COLO668 (cell line): ENCODE measurements around the gene RRAS2.
"Not testable (repeated sequence)": the region's sequence is repeated elsewhere in the genome, so short reads cannot be mapped to it uniquely, and the experiment has no call there.

ENCODE experiments used
- DNase-seq: peaks from one replicate; lab custom pipeline; 2025; ENCODE audit not compliant: unreplicated experiment; lab: John Stamatoyannopoulos, UW

The RRAS2 gene

DNA sequence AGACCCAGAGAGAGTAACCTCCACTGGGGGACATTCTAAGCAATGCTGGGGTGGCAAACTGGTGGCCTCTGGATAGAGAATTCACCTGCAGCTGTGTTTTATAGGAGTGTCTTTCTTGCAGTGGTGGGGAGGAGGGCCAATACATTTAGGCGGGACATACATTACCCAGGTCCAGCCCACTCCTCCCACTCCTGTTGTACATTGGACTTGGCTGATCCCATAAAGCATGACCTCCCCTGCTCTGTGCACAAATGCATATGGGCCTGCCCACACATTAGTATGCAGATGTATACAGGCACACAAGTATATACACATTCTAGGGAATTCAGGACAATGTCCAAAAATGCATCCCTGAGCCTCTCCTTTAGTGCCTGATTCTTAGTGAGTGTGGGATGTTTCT lies 99.1 kb downstream of the RRAS2 start:
- no peak for DNase-seq

DNA sequence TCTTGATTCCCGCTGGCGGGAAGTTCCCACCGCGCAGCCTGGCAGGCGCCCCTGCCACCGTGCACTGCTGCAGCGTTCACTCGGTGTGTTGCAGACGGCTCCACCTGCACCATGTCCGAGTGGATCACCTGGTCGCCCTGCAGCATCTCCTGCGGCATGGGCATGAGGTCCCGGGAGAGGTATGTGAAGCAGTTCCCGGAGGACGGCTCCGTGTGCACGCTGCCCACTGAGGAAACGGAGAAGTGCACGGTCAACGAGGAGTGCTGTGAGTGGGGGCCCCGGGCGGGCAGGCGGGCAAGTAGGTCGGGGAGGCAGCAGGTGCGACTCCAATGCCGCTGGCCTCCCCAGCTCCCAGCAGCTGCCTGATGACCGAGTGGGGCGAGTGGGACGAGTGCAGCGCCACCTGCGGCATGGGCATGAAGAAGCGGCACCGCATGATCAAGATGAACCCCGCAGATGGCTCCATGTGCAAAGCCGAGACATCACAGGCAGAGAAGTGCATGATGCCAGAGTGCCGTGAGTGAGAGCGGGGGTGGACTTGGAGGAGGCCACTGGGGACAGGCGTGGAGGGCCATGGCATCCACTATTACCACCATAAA lies 99.7 kb downstream of the RRAS2 start:
- DNase-seq, result no peak

DNA sequence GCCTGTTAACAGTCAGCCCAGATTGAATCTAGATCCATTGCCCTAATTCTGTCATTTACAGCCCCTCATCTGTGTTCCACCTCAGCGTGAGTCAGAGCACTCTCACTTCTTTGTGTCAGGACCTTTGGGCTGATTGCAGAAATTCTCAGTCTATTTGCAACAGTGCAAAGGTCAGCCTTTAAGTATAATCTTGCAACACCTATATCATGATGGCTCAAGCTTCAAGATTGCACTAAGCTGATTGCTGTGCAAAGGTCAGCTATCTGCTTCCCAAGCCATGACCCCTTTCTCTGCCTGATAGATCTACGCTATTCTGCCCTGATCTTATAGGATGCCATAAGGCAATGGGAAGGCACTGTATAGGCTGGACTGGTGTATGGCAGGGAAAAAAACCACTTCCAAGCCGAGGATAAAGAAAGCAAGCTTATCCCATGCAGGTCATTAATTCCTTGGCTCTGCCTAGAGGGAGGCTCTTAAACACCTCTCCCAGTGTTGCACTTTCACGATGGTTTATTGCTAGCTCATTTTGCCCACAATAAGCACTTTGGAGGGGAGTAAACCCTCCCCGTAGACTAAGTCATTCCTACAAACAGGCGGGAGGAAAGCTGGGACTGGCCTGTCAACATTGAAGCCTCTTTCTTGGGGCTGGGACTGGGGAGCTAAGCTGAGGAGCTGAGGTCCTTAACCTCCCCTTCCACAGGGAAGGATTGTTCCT lies 100.6 kb downstream of the RRAS2 start:
- no peak for DNase-seq

DNA sequence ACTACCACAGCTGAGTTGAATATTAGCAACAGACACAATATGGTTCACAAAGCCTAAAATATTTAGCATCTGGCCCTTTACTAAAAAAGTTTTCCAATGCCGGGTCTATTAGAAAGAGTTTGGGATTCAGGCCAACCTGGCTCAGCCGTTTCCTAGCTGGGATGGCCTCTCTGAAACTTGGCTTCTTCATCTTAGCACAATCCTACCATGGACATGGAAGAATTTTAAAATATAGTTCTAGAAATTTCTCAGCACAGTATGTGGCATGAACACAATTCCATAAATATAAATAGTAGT lies 103.8 kb downstream of the RRAS2 start:
- DNase-seq, result no peak

DNA sequence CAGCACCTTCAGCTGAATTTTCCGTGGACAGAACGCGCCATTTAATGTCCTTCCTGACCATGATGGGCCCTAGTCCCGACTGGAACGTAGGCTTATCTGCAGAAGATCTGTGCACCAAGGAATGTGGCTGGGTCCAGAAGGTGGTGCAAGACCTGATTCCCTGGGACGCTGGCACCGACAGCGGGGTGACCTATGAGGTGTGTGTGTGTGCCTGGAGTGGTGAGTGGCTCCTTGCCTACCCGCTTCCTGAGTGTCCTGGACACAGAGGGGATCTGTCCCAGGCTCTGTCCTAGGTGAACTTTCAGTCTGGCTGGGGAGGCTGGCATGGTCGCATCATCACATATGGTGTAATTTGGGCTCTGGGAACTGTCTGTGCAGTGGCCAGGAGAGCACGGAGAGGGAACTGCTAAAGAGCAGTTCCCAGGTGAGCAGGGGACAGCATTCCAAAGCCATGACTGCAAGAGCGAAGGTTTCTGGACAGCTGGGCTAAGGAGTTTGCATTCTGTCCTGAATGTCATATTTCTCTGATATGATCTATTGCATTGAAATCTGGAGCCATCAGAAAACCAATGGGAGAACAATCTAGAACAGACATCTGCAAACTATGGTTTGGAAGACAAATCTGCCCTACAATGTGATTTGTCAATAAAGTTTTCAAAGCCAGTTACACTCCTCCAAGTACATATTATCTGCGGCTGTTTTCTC lies 104.3 kb downstream of the RRAS2 start:
- no peak for DNase-seq

DNA sequence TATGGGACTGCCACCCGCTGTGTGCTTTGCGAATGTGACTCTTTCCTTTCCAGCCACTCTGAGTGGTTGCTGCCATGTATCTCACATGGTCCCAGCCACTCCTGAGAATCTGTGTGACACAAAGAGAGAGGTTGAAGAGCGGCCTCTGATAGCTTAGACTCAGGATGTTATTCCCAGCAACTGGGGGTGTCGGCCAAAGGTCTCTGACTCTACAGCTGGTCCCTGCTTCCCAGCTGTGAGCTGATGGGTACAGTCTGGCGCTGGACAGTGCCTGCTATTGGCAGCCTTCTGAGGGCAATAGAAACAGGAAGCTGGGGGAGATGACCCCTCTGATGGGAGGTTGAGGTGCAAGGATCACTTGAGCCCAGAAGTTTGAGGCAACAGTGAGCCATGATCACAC lies 105.1 kb downstream of the RRAS2 start:
- DNase-seq, result no peak

DNA sequence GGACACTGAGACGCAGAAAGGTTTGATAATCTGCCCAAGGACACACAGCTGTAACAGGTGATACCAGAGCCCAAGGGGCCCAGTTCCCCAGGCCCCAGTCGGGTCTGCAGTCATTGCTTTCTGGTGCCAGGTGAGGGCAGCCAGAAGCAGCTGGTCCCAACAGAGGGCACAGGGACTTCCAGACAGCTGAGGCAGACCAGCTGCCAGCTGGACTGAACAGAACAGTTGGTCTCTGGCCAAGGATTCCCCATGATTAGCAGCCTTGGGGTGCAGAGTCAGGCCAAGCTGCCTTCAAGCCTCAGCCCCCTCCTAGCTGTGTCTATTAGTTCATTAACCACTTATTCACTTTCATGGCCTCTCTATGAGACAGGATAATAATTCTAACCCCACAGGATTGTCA lies 105.6 kb downstream of the RRAS2 start:
- DNase-seq, result no peak

DNA sequence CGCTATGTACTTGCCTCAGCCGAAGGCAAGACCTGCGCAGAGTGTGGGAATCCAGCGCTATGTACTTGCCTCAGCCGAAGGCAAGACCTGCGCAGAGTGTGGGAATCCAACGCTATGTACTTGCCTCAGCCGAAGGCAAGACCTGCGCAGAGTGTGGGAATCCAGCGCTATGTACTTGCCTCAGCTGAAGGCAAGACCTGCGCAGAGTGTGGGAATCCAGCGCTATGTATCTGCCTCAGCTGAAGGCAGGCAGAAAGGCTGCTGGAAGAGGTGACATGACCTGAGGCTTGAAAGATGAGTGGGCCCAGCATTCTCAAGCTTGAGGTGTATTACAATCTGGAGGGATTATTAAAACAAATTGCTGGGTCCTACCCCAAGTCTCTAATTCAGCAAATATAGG lies 106.5 kb downstream of the RRAS2 start:
- not testable (repeated sequence) for DNase-seq

DNA sequence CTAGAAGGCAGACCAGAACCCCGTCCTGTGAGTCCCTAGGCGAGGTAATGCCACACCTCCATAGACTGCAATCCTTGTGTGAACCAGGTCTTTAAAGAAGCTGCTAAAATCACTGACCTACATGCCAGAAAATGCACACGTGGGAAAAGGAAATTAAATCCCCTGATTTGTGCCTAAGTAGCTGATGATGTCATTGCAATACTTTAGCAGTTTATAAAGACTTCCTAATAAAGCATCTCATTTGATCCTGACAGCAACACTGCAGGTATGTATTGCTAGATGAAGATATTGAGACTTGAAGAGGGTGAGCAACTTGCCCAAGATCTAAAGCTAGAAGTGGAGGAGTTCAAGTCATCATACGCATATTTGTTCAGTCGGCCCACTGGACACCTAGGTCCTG lies 107.2 kb downstream of the RRAS2 start:
- no peak for DNase-seq

DNA sequence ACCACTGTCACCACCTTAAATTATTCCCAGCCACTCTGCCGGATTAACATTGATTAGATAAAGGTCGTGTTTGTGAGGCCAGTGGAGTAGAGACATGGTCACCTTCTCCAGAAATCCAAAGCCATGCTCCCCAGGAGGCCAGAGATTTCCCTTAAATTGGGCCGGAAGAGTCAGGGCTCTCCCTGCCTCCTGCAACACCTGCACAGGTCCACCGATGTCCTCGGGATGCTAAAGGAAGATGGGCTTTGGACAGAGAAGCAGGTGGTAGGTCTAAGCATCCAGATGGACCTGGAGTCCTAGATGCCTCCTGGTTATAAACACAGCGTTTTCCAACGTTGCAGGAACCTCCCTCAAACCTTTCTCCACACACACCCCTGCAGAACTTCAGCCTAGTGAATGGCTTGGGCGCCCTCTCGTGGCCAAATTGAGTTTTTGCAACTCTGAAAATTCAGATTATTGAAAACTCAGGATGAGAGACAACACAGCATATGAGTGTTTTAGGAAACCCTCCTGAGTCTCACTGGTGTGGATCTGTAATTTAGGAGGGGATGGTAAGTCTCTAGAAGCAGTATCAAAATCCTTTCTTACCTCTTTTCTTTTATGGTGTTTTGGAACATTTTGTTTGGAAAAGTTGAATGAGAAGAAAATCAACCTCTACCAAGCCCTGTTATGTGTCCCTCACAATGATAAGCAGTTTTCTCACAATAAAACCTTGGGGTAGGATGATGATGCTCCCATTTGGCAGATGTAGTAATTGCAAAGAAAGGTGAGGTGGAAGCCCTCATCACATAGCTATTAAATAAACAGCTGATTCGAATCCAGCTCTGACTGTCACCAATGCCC lies 109.6 kb downstream of the RRAS2 start:
- peak; percentile 48 for DNase-seq

DNA sequence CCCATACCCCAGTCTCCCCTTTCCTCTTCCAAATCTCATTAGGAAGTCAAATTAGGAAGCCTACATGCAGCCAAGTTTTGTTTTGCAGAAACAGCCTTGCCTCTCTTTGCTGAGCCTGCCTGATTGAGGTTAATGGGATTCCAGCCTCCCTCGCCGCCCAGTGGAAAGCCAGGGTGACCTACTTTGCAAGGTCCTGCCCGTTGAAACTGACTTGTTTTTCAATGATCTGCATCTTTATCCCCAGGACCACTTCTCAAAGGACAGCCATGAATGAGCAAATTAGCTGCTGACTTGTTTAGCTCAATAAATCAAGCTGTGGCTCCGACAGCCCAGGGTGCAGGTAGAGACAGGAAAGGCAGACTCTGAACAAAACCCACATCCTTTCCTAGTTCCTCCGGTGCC lies 110.4 kb downstream of the RRAS2 start:
- no peak for DNase-seq

DNA sequence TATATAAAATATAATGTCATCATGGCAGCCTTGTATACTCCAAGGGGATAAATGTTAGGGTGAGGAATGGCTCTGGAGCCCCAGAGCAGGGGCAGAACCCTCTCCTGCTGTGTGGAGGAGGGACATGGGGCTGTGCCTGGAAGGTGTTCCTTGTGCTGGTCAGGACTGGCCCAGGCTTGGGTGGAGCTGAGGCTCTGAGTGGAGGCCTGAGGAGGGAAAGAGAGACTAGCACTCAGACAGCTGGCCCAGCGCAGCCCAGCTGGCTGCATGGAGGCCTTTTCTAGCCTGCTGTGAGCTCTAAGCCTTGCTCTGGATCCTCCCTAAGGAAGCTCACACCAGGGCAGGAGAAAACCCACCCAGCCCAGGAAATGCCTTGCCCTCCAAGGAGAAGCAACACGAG lies 113.5 kb downstream of the RRAS2 start:
- DNase-seq, result no peak

DNA sequence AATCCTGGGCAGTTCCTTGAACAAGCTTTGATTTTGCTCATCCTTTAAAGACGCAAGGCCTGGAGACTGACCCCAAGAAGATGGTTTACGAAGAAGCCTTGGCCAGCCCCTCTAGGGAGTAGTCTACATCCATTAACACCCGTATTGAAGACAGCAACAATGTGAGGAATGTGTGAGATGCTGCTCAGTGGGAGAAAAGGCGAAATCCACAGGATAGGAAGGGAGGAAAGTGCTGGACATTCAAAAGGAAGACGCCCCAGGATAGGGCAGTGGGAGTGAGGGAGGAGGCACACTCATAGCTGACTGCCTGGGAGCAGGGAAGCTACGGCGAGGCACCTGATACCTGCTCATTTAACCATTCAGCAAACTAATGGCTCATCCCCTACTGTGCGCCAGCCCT lies 114.1 kb downstream of the RRAS2 start:
- DNase-seq, result no peak

DNA sequence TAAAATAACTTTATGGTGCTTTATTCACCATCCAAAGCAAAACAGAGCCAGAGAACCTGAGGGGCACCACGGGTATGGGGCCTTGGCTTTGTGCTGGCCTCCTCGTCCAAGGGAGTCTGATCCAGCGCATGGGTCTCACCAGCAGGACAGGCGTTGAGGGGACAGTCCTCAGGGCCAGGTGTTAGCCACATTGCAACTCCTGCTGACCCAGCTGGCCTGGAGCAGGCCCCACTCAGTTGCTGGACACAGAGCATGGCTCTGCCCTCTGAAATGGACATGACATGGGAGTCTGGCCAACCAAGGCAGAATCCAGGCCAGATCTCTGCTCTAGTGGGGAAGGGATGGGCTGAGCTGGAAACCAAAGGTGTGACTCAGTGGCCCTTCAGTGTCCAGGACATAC lies 116.2 kb downstream of the RRAS2 start:
- DNase-seq, result no peak

DNA sequence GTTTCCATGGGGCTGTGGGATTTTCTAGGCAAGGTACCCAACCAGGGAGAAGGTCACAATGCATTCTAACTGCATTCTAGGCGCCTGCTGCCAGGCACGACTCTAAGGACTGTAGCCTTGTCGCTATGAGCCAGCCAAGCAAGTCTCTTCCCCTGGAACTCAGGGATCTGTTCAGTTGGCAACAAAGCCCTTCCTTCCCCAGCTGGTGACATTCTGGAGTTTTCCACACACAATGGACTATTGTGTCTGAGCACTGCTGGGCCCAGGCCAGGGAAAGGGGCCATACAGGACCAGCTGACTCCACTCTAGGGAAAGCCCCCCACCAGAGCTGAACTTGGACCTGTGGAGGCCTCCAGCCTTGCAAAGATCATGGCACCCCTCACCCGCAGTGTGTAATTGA lies 116.8 kb downstream of the RRAS2 start:
- DNase-seq, result no peak

DNA sequence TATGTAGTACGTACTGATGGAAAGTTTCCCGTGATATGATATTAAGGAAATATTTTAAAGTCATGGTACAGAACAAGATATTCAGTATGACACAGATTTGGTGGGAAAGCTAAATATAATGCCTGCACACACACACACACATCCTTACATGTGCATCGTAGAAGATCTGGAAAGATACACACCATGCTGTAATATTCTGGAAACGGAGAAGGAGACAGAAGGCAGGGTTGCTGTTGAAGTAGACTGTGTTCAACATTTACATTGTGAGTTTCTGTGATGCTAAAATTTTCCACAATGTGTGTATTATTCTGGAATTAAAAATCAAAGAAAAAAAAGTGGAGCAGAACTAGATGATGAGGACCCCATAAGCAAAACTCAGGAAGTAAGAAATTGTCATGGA lies 118.0 kb downstream of the RRAS2 start:
- no peak for DNase-seq

DNA sequence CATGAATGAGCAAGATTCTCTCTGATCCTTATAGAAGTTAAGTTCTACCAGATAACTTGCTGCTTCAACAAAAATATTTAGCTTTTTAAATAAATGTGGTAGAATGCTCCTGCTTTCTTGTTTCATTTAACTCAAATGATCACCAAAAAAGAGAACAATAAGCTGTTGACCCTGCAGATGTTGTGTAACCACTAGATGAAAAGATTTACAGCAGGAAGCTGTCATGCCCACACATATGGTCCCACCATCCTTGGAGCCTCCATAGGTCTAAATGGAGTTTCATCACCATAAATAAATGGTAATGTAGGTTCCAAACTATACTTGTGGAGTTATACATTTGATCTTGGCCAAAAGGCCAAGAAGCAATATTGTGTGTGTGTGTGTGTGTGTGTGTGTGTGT lies 118.8 kb downstream of the RRAS2 start:
- DNase-seq, result no peak

DNA sequence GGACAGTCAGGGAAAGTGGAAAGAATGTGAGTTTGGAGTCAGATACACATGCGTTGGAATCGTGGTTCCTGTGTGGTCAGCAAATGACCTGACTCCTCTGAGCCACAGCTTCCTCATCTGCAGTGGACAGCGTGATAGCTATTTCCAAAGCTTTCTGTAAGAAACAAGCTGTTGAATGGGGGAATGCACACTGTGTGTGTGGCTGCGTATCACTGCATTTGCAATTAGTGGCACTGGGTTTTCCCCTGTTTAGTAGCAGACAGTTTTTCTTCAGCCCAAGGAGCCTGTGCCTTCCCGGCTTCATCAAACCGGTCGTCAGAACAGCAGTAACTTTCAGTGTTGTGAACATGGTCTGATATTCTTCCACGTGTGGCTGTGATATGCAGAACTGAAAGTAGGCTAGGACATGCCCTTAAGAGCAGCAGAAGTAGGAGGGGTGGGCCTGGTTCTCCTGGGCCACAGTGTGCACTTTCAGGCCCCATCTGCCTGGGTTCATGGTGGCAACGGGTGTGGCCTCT lies 121.5 kb downstream of the RRAS2 start:
- no peak for DNase-seq

DNA sequence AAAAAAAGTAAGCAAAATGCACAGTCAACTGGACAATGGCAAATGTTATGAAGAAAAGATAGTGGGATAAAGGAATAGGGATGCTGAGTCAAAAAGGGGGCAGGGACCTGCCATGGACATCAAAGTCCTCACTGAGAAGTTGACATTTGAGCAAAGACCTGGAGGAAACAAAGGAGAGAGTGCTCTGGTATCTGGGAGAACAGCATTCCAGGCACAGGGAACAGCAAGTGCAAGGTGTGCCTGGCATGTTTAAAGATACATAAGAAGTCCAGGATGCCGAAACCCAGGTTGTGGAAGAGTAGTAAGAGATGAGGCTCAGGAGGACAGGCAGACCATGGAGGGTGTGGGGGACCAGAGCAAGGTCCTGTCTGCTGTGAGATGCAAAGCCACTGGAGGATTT lies 123.3 kb downstream of the RRAS2 start:
- DNase-seq, result no peak

DNA sequence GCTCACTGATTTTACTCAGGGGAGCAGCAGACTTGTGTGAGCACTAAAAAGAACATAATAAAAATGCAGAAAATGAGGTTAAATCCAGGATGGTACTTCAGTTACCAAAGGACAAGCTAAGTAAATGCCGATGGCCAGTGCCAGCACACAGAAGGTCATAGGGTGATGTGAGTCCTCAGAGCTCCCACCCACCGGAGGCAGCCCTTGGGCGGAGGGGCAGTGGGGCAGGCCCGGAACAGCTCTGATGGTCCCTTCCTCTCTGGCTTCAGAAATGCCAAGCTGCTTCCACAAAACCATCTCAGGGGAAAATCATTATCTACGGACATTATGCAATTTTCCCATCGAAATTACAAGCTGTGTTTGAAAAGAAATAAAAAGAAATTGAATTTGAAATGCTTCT lies 124.5 kb downstream of the RRAS2 start:
- no peak for DNase-seq

DNA sequence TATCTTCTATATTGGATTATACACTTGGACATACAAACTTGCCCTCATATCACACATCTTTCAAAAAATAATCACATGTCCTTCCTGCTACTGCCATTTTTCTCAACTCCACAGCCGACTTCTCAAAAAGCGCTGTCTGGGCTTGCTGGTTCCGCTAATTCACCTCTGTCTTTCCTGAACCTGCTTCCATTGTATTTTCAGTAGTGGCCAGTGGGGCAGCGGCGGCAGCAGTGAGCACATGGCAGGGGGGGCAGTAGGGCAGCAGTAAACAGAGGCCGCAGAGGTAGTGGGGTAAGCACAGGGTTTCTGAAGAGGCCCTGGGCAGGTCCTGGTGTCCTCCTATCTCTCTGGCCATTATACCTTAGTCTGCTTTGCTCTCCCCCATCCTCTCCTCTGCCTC lies 126.3 kb downstream of the RRAS2 start:
- DNase-seq, result no peak

DNA sequence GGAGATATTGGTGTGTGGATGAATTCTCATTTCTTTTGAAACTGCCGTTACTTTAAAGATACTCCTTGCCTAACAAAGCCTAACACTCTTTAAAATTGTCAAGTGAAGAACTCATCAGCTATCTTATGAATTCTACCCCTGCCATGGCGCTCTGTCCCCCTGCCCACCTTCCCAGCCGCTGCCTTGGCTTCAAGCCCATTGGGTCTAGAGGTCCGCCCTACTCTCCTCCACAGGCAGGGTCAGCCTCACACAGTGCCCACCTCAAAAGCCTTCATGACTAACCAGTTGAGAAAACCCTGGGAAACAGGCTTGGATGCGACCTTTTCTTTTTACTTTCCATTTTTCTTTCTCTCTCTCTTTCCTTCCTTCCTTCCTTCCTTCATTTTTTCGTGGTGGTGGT lies 128.6 kb downstream of the RRAS2 start:
- DNase-seq, result no peak
